Measurements from ENCODE around the gene OR7A10.

Gene OR7A10

DNA sequence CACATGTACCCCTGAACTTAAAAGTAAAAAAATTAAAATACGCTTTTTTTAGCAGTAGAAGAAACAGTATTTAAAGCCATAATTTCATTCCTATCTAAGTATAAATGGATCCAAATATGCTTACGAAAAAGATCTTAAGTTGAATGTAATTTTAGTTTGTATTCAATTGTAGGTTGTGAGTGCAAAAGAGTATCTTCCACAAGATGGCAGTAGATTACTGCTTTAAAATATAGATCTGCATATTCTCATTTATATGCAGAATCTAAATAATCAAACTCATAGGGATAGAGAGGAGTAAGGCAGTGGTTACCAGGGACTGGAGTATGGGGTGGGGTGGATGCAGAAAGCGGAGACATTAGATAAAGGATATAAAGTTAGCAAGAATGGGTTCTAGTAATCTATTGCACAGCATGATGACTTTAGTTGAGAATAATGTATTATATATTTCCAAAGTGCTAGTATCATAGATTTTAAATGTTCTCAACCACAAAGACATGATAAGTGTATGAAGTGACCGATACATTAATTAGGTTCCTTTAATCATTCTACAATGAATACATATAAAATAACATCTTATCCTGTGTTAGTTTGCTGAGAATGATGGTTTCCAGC lies 23.0 kb upstream of the OR7A10 start:
- Histone ChIP-seq H3K36me3 (ENCODE audit: insufficient read depth) (no peaks in the 10 kb centered on the region), H3K4me3 (IDR thresholded peaks at IDR 0.05; ENCODE audit: insufficient read depth, low read depth, low read length) (no peak overlapping the region), H3K4me2 (no peak overlapping the region), H2AFZ (ENCODE audit: low read depth) (no peak overlapping the region), H4K20me1 (ENCODE audit: insufficient read depth) (no peaks in the 10 kb centered on the region), H3K9ac (no peak overlapping the region), H3K79me2 (ENCODE audit: insufficient read depth, low read depth) (no peaks in the 10 kb centered on the region), H3K27ac (no peak overlapping the region), H3K27me3 (ENCODE audit: insufficient read depth, low read depth) (no peaks in the 10 kb centered on the region; the same call in 1 of the 2 replicates), H3K4me1 (ENCODE audit: low read depth, poor library complexity, severe bottlenecking) (no peaks in the 10 kb centered on the region)
- TF ChIP-seq, protein P1, sequence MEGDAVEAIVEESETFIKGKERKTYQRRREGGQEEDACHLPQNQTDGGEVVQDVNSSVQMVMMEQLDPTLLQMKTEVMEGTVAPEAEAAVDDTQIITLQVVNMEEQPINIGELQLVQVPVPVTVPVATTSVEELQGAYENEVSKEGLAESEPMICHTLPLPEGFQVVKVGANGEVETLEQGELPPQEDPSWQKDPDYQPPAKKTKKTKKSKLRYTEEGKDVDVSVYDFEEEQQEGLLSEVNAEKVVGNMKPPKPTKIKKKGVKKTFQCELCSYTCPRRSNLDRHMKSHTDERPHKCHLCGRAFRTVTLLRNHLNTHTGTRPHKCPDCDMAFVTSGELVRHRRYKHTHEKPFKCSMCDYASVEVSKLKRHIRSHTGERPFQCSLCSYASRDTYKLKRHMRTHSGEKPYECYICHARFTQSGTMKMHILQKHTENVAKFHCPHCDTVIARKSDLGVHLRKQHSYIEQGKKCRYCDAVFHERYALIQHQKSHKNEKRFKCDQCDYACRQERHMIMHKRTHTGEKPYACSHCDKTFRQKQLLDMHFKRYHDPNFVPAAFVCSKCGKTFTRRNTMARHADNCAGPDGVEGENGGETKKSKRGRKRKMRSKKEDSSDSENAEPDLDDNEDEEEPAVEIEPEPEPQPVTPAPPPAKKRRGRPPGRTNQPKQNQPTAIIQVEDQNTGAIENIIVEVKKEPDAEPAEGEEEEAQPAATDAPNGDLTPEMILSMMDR (conservative IDR thresholded peaks at IDR 0.05; ENCODE audit: low read depth, low read length) = peak; percentile 52; the same call in 1 of the 2 replicates

DNA sequence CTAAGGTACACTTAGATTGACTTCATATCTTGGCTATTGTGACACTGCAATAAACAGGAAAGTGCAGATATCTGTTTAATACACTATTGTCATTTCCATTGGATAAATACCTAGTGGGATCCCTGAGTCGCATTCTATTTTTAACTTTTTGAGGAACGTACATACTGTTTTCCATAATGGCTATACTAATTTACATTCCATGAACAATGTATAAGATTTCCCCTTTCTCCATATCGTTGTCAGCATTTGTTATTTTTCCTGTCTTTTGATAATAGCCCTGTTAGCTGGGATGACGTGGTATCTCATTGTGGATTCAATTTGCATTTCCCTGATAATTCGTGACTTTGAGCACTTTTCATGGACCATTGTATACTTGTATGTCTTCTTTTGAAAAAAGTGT lies 19.8 kb upstream of the OR7A10 start:
- Histone ChIP-seq H3K4me2 (no peak overlapping the region), H3K4me1 (ENCODE audit: low read depth, poor library complexity, severe bottlenecking) (no peaks in the 10 kb centered on the region), H2AFZ (ENCODE audit: low read depth) (no peak overlapping the region), H3K27ac (no peak overlapping the region), H3K4me3 (IDR thresholded peaks at IDR 0.05; ENCODE audit: insufficient read depth, low read depth, low read length) (no peak overlapping the region), H3K27me3 (ENCODE audit: insufficient read depth, low read depth) (no peaks in the 10 kb centered on the region; the same call in 1 of the 2 replicates), H3K9ac (no peak overlapping the region), H3K36me3 (ENCODE audit: insufficient read depth) (no peaks in the 10 kb centered on the region), H3K79me2 (ENCODE audit: insufficient read depth, low read depth) (no peaks in the 10 kb centered on the region), H4K20me1 (ENCODE audit: insufficient read depth) (no peaks in the 10 kb centered on the region)
- TF ChIP-seq, protein P1 (conservative IDR thresholded peaks at IDR 0.05; ENCODE audit: low read depth, low read length) = no peak

DNA sequence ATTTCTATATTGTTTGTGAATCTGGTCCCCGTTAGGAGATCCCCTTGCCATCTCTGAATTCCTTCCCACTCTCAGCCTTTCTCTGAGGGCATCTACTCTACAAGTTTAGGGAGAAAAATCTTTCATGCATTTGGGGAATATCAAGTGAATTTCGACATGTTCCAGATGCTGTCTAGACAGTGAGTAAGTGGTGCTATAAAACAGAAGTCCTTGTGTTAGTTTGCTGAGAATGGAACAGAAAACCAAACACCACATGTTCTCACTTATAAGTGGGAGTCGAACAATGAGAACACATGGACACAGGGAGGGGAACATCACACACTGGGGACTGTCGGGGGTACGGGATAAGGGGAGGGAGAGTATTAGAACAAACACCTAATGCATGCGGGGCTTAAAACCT lies 5.1 kb downstream of the OR7A10 start:
- H3K79me2 ChIP-seq (ENCODE audit: insufficient read depth, low read depth) = no peaks in the 10 kb centered on the region
- no peak overlapping the region for H2AFZ ChIP-seq (ENCODE audit: low read depth)
- H3K9ac ChIP-seq = no peak overlapping the region
- H3K4me3 ChIP-seq (IDR thresholded peaks at IDR 0.05; ENCODE audit: insufficient read depth, low read depth, low read length) = no peak overlapping the region
- TF ChIP-seq, protein P1 (conservative IDR thresholded peaks at IDR 0.05; ENCODE audit: low read depth, low read length) = no peak
- H3K36me3 ChIP-seq (ENCODE audit: insufficient read depth) = no peaks in the 10 kb centered on the region
- H3K27ac ChIP-seq = no peak overlapping the region
- H3K4me2 ChIP-seq = no peak overlapping the region
- H4K20me1 ChIP-seq (ENCODE audit: insufficient read depth) = no peaks in the 10 kb centered on the region
- H3K27me3 ChIP-seq (ENCODE audit: insufficient read depth, low read depth) = peaks cover 8% of the 10 kb centered on the region
- H3K4me1 ChIP-seq (ENCODE audit: low read depth, poor library complexity, severe bottlenecking) = no peaks in the 10 kb centered on the region

DNA sequence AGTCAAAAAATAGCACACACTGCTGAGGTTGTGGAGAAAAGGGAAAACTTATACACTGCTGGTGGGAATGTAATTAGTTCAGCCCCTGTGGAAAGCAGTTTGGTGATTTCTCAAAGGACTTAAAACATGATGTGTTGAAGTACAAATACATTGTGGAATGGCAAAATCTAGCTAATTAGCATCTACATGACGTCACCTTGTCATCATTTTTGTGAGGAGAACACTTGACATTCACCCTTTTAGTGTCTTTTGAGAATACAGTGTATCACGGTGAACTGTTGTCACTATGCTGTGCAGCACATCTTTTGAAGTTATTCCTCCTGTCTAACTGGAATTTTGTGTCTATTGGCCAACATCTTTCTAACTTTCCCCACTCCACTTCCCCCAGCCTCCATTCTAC lies 5.6 kb downstream of the OR7A10 start:
- Histone ChIP-seq H3K4me2 (no peak overlapping the region), H3K9ac (no peak overlapping the region), H4K20me1 (ENCODE audit: insufficient read depth) (no peaks in the 10 kb centered on the region), H3K27me3 (ENCODE audit: insufficient read depth, low read depth) (peaks cover 7% of the 10 kb centered on the region), H2AFZ (ENCODE audit: low read depth) (no peak overlapping the region), H3K36me3 (ENCODE audit: insufficient read depth) (no peaks in the 10 kb centered on the region), H3K4me3 (IDR thresholded peaks at IDR 0.05; ENCODE audit: insufficient read depth, low read depth, low read length) (no peak overlapping the region), H3K27ac (no peak overlapping the region), H3K79me2 (ENCODE audit: insufficient read depth, low read depth) (no peaks in the 10 kb centered on the region), H3K4me1 (ENCODE audit: low read depth, poor library complexity, severe bottlenecking) (no peaks in the 10 kb centered on the region)
- TF ChIP-seq, protein P1 (conservative IDR thresholded peaks at IDR 0.05; ENCODE audit: low read depth, low read length) = no peak
